ENCODE data around the gene LUM.

LUM gene

DNA sequence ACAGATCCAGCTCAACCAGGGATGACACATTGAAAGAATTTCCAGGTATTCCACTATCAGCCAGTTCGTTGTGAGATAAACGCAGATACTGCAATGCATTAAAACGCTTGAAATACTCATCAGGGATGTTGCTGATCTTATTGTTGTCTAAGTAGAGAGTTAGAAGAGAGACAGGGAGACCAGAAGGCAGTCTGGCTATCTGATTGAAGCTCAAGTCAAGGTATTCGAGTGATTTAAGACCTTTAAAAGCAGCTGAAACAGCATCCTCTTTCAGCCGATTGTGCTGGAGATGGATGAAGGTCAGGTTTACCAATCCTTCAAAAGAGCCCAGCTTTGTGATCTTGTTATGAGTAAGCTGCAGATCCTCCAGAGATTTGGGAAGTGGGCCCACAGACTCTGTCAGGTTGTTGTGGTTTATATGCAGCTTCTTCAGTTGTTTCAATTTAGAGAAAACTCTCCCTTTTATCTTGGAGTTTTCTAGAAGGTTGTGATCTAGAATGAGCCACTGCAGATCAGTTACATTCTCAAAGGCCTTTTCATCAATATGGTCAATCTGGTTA is 3.0 kb downstream of the LUM start:
- Histone ChIP-seq H3K9me3 (ENCODE audit: control insufficient read depth, low read depth, low read length) (no peaks in the 10 kb centered on the region), H3K4me1 (ENCODE audit: control insufficient read depth, low read depth, low read length) (no peaks in the 10 kb centered on the region), H3K9ac (ENCODE audit: low read length) (no peak overlapping the region), H3K4me3 (ENCODE audit: low read length) (no peak overlapping the region), H3K27ac (ENCODE audit: low read length) (no peak overlapping the region), H3K36me3 (ENCODE audit: control insufficient read depth, low read depth, low read length) (no peaks in the 10 kb centered on the region), H3K27me3 (ENCODE audit: control insufficient read depth, insufficient read depth, low read length) (no peaks in the 10 kb centered on the region)

DNA sequence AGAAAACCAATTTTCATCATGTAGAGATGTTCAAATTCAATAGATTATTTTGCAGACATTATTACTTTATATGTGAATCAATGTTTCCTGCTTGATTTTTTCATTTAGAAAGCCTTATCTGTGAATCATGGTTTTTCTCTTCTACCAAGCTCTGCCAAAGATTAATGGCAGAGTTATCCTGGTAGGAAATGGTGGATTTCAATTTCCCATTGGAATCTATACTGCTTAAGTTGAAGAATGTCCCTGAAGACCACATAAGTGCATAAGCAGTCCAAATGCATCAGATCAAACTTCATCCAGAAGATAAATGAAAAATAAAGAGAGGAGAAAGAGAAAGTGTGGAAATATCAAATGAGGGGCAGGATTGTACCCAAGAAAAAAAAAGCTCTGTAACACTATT is 5.0 kb downstream of the LUM start:
- no peaks in the 10 kb centered on the region for H3K9me3 ChIP-seq (ENCODE audit: control insufficient read depth, low read depth, low read length)
- H3K27ac ChIP-seq (ENCODE audit: low read length): no peak overlapping the region
- no peak overlapping the region for H3K4me3 ChIP-seq (ENCODE audit: low read length)
- H3K4me1 ChIP-seq (ENCODE audit: control insufficient read depth, low read depth, low read length): no peaks in the 10 kb centered on the region
- no peaks in the 10 kb centered on the region for H3K36me3 ChIP-seq (ENCODE audit: control insufficient read depth, low read depth, low read length)
- H3K9ac ChIP-seq (ENCODE audit: low read length): no peak overlapping the region
- no peaks in the 10 kb centered on the region for H3K27me3 ChIP-seq (ENCODE audit: control insufficient read depth, insufficient read depth, low read length)

DNA sequence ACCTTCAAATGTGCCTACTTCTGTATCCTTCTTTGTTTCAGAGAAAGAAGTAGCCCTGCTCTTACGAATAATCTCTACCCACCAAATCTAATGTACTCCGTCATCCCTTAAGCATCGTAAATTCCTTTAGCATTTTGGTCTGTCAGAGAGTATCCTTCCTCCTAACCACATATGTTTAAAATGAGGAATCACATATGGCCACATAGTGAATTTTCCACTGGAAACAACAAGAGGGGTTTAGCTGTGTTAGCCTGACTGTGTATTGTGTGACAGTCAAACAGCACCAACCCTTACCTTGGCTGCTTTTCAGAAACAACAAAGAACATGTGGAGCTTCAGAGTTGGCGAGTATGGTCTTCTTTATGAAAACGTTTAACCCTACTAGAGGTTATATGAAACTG is 5.5 kb downstream of the LUM start:
- Histone ChIP-seq H3K27me3 (ENCODE audit: control insufficient read depth, insufficient read depth, low read length) (no peaks in the 10 kb centered on the region), H3K36me3 (ENCODE audit: control insufficient read depth, low read depth, low read length) (no peaks in the 10 kb centered on the region), H3K9ac (ENCODE audit: low read length) (no peak overlapping the region), H3K4me3 (ENCODE audit: low read length) (no peak overlapping the region), H3K4me1 (ENCODE audit: control insufficient read depth, low read depth, low read length) (no peaks in the 10 kb centered on the region), H3K27ac (ENCODE audit: low read length) (no peak overlapping the region), H3K9me3 (ENCODE audit: control insufficient read depth, low read depth, low read length) (no peaks in the 10 kb centered on the region)

DNA sequence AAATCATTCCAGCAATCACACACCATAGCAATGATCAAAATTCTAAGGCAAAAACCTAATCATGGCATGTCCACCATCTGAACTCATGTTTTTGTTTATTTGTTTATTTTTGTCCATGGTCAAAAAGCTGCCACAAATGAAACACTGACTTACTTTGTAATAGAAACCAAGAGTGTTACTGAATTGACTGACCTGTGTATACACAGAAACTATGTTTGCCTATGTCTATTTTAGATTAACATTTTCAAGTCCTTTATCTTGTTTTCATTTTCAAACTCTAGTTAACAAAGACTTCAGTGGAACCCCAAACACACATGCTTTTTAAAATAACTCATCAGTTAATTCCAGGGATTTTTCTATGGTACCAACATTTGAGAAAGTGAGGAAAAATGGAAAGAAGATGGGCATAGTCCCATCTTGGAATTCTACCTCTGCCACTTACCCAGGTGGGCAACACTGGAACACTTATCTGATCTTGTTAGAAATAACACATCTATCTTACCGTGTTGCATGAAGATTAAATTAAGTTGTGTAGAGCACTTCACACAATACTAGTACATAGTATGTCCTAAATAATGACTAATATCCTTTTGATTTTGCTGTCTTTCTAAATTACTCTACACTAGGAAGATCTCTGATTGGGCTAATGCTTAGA is 6.4 kb downstream of the LUM start:
- Histone ChIP-seq H3K27ac (ENCODE audit: low read length) (no peak overlapping the region), H3K4me1 (ENCODE audit: control insufficient read depth, low read depth, low read length) (no peaks in the 10 kb centered on the region), H3K36me3 (ENCODE audit: control insufficient read depth, low read depth, low read length) (no peaks in the 10 kb centered on the region), H3K4me3 (ENCODE audit: low read length) (no peak overlapping the region), H3K9me3 (ENCODE audit: control insufficient read depth, low read depth, low read length) (no peaks in the 10 kb centered on the region), H3K9ac (ENCODE audit: low read length) (no peak overlapping the region), H3K27me3 (ENCODE audit: control insufficient read depth, insufficient read depth, low read length) (no peaks in the 10 kb centered on the region)

DNA sequence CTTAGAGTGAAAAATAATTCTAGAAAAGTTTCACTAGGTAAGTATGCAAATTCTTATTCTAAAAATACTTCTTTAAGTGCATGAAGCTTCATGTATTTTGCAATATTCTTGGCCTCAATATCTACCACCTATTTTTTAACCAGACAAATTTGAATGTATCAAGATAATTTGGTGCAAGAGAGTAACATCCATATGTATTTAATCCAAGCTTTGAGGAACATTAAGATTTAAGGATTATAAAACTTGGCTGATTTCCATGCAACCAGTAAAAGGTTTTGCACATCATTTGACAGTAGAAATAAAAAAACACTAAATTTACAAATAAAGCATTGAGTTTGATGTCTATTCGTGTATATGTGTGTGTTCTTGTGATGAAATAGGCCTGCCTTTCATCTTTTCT is 7.7 kb downstream of the LUM start:
- H3K4me3 ChIP-seq (ENCODE audit: low read length): no peak overlapping the region
- H3K36me3 ChIP-seq (ENCODE audit: control insufficient read depth, low read depth, low read length): no peaks in the 10 kb centered on the region
- H3K27me3 ChIP-seq (ENCODE audit: control insufficient read depth, insufficient read depth, low read length): no peaks in the 10 kb centered on the region
- no peaks in the 10 kb centered on the region for H3K4me1 ChIP-seq (ENCODE audit: control insufficient read depth, low read depth, low read length)
- no peaks in the 10 kb centered on the region for H3K9me3 ChIP-seq (ENCODE audit: control insufficient read depth, low read depth, low read length)
- no peak overlapping the region for H3K9ac ChIP-seq (ENCODE audit: low read length)
- no peak overlapping the region for H3K27ac ChIP-seq (ENCODE audit: low read length)

DNA sequence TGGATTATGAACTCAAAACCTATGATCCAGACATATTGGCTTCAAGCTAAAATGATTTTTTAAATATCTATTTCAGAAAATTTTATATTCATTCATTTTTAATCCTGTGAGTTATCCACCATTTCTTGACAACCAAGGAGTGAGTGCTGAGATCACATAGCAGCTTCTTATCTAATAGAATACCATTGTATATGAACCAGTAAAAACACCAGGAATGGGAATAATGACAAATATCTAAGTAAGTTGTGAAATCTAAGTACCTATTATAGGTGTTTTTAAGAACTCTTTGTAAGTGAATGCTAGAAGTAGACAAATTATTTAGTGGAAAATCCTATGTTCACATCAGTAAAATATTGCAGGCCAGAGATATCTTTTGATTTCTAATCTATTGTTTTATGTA is 8.2 kb downstream of the LUM start:
- Histone ChIP-seq H3K27ac (ENCODE audit: low read length) (no peak overlapping the region), H3K27me3 (ENCODE audit: control insufficient read depth, insufficient read depth, low read length) (no peaks in the 10 kb centered on the region), H3K36me3 (ENCODE audit: control insufficient read depth, low read depth, low read length) (no peaks in the 10 kb centered on the region), H3K9me3 (ENCODE audit: control insufficient read depth, low read depth, low read length) (no peaks in the 10 kb centered on the region), H3K9ac (ENCODE audit: low read length) (no peak overlapping the region), H3K4me1 (ENCODE audit: control insufficient read depth, low read depth, low read length) (no peaks in the 10 kb centered on the region), H3K4me3 (ENCODE audit: low read length) (no peak overlapping the region)

DNA sequence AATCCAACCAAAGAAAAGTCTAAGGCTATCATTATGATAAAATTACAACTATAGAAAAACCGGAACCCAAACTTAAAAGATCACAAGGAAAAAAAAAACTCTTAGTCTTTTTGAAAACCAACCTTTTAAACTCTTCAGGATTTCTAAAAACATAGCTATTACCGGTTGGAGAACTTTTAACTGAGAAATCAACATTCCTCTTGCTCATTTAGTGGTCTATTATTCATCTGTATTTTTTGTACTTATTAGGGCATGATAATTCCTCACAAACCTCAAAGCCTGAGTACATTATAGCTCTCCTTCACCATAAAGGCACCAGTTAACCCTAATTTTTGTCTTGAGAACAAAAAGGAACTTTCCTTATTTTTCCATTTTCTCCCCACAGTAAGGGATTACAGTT is 10.4 kb downstream of the LUM start:
- Histone ChIP-seq H3K27ac (ENCODE audit: low read length) (no peak overlapping the region), H3K9me3 (ENCODE audit: control insufficient read depth, low read depth, low read length) (no peaks in the 10 kb centered on the region), H3K27me3 (ENCODE audit: control insufficient read depth, insufficient read depth, low read length) (no peaks in the 10 kb centered on the region), H3K36me3 (ENCODE audit: control insufficient read depth, low read depth, low read length) (no peaks in the 10 kb centered on the region), H3K4me3 (ENCODE audit: low read length) (no peak overlapping the region), H3K4me1 (ENCODE audit: control insufficient read depth, low read depth, low read length) (no peaks in the 10 kb centered on the region), H3K9ac (ENCODE audit: low read length) (no peak overlapping the region)

DNA sequence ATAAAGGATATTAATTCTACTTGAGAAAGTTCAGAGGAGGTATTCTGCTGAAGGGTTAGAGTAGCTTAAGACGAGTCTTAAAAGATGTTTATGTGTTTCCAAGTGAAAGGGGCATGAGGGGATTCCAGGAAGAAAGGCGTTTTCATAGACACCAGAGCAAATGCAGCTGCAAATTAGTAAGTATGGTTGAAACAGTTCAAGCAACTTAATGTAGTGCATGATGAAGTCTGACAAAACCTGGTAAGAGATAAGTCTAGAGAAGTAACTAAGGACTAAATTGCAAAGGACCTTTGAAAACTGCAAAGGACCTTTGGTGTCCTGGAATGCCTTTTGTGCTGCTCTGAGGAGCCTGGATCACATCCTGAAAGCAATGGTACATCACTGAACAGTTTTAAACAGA is 11.5 kb downstream of the LUM start:
- Histone ChIP-seq H3K9ac (ENCODE audit: low read length) (no peak overlapping the region), H3K4me1 (ENCODE audit: control insufficient read depth, low read depth, low read length) (no peaks in the 10 kb centered on the region), H3K9me3 (ENCODE audit: control insufficient read depth, low read depth, low read length) (no peaks in the 10 kb centered on the region), H3K27ac (ENCODE audit: low read length) (no peak overlapping the region), H3K27me3 (ENCODE audit: control insufficient read depth, insufficient read depth, low read length) (no peaks in the 10 kb centered on the region), H3K36me3 (ENCODE audit: control insufficient read depth, low read depth, low read length) (no peaks in the 10 kb centered on the region), H3K4me3 (ENCODE audit: low read length) (no peak overlapping the region)

DNA sequence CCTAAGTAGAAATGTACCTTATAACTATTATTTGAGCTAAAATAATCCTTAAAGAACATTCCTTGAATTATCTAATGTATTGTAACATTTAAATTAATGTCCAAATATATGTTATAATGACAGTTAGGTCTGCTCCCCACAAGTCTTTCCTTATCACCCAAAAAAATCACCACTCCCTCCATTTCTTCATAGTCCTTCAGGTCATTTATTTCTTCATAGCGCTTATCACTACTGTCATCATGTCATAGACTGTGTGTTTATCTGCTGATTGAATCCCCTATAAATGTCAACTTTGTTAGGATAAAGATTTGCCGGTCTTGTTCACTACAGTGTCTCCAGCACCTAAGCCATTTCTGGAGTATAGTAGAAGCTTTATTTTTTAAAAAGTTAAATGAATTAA is 12.0 kb downstream of the LUM start:
- Histone ChIP-seq H3K27ac (ENCODE audit: low read length) (no peak overlapping the region), H3K4me1 (ENCODE audit: control insufficient read depth, low read depth, low read length) (no peaks in the 10 kb centered on the region), H3K4me3 (ENCODE audit: low read length) (no peak overlapping the region), H3K9me3 (ENCODE audit: control insufficient read depth, low read depth, low read length) (no peaks in the 10 kb centered on the region), H3K9ac (ENCODE audit: low read length) (no peak overlapping the region), H3K36me3 (ENCODE audit: control insufficient read depth, low read depth, low read length) (no peaks in the 10 kb centered on the region), H3K27me3 (ENCODE audit: control insufficient read depth, insufficient read depth, low read length) (no peaks in the 10 kb centered on the region)

DNA sequence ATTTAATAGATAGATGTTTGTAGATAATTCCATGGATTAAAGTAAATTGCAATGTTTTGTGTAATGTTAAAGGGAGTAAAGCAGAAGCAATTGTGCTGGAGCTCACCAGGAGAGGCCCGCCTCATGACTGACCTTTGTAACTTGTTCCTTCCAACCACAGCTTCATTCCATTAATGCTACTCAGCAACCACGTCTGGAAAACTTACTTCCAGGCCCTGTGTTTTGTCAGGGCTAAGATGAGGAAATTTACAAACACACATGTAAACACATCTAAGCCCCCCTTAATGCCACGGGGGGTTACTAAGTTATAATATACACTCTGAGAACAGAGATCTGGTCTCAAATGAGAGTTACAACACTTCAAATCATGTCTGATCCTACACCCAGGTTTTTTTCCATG is 12.4 kb downstream of the LUM start:
- H3K27ac ChIP-seq (ENCODE audit: low read length): no peak overlapping the region
- no peaks in the 10 kb centered on the region for H3K9me3 ChIP-seq (ENCODE audit: control insufficient read depth, low read depth, low read length)
- no peak overlapping the region for H3K9ac ChIP-seq (ENCODE audit: low read length)
- no peaks in the 10 kb centered on the region for H3K4me1 ChIP-seq (ENCODE audit: control insufficient read depth, low read depth, low read length)
- H3K36me3 ChIP-seq (ENCODE audit: control insufficient read depth, low read depth, low read length): no peaks in the 10 kb centered on the region
- H3K4me3 ChIP-seq (ENCODE audit: low read length): no peak overlapping the region
- no peaks in the 10 kb centered on the region for H3K27me3 ChIP-seq (ENCODE audit: control insufficient read depth, insufficient read depth, low read length)

DNA sequence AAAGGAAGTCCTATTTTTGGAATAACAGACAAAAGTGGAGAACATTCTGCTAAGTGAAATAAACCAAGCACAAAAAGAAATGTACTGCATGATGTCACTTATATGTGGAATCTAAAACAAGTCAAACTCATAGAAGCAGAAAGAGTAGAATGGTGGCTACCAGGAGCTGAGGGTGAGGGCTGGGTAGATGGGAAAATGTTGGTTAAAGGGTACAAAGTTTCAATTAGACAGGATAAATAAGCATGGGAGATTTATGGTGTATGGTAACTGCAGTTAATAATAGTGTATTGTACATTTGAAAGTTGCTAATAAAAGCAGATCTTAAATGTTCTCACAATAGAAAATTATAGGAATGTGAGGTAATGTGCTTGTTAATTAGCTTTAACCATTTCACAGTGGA is 12.8 kb downstream of the LUM start:
- no peak overlapping the region for H3K4me3 ChIP-seq (ENCODE audit: low read length)
- no peaks in the 10 kb centered on the region for H3K4me1 ChIP-seq (ENCODE audit: control insufficient read depth, low read depth, low read length)
- H3K9ac ChIP-seq (ENCODE audit: low read length): no peak overlapping the region
- no peaks in the 10 kb centered on the region for H3K36me3 ChIP-seq (ENCODE audit: control insufficient read depth, low read depth, low read length)
- no peaks in the 10 kb centered on the region for H3K27me3 ChIP-seq (ENCODE audit: control insufficient read depth, insufficient read depth, low read length)
- no peak overlapping the region for H3K27ac ChIP-seq (ENCODE audit: low read length)
- H3K9me3 ChIP-seq (ENCODE audit: control insufficient read depth, low read depth, low read length): no peaks in the 10 kb centered on the region

DNA sequence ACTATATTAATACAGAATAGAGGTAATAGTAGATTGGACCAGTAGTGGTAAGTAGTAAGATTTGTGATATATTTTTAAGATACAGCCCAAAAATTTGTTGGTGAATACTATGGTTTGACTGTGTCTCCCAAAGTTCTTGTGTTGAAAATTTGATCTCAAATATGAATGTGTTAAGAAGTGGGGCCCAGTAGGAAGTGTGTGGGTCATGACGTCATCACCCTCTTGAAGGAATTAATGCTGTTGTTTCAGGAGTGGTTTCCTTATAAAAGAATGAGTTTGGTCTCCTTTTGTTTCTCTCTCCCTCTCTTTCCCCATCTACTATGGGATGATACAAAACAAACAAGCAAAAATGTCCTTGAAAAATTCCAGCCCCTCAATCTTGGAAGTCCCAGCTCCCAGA is 16.3 kb downstream of the LUM start:
- Histone ChIP-seq H3K9me3 (ENCODE audit: control insufficient read depth, low read depth, low read length) (no peaks in the 10 kb centered on the region), H3K27ac (ENCODE audit: low read length) (no peak overlapping the region), H3K4me1 (ENCODE audit: control insufficient read depth, low read depth, low read length) (no peaks in the 10 kb centered on the region)

More for the DNA sequence above, 16.3 kb downstream of the LUM start:
- Histone ChIP-seq H3K36me3 (ENCODE audit: control insufficient read depth, low read depth, low read length) (no peaks in the 10 kb centered on the region), H3K9ac (ENCODE audit: low read length) (no peak overlapping the region), H3K4me3 (ENCODE audit: low read length) (no peak overlapping the region), H3K27me3 (ENCODE audit: control insufficient read depth, insufficient read depth, low read length) (no peaks in the 10 kb centered on the region)

Data from iPS-18a (cell line).